ENCODE measurements around the gene MEF2A.
"Not testable (repeated sequence)": the region's sequence is repeated elsewhere in the genome, so short reads cannot be mapped to it uniquely, and the experiment has no call there.

The MEF2A gene

DNA sequence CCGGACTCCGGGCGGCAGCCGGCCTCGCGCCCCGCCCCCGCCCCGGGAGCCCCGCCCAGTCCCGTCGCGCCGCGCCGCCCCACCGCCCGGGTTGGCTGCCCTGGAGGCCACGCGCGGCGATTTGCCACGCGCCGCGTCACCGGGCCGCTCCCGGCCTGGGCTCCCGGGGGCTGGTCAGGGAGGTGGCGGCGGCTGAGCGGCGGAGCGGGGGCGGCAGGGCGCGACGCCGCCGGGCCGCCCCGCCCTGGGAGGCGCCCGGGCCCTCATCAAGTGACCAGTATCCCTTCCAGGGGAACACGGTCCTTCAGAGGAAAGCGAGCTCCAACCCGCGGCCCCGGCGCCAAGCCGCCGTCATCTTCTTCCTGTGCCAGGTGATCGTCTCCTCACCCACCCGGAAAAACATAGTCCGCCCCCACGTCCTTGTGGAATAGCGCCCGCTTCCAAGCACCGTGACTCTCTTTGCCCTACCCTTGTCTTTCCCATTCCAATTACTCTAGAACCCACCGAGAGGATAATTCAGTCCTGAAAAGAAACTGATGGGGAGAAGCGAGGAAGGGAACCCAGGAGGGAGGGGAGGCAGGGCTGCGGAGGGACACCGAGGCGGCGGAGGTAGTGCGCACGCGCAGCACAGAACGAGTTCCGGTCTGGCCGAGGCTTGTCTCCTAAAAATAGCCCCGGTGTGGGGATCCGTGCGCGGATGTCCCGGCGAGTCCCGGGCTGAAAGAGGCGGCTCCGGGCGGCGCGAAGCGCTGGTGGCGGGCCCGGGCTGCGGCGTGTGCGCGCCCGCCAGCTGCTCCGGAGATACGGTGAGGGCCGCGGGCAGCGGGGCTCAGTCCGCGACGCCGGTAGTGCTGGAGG, at the start of gene MEF2A:
MEF2A (plus strand) TSS at position 686 of the 858 bp plus-strand sequence. CDS start 67,136 bp downstream, outside the sequence.
- H3K9me3 ChIP-seq (ENCODE audit: control insufficient read depth in 2 of 2, low read length in 2 of 2), result no peaks in the 10 kb centered on the region
- peak within 1 kb of the TSS; percentile 95 to 99 for H3K27ac ChIP-seq (ENCODE audit: low read depth in 2 of 2, low read length in 2 of 2)
- peak within 1 kb of the TSS; percentile 82 to 92 for H3K9ac ChIP-seq (ENCODE audit: low read depth in 1 of 2, low read length in 2 of 2)
- H3K4me3 ChIP-seq (ENCODE audit: low read length in 2 of 2), result peak within 1 kb of the TSS; percentile 81 to 93
- H3K27me3 ChIP-seq (ENCODE audit: control insufficient read depth in 2 of 2, insufficient read depth in 2 of 2, low read length in 2 of 2), result no peaks in the 10 kb centered on the region
- H3K4me1 ChIP-seq (ENCODE audit: control insufficient read depth in 2 of 2, insufficient read depth in 2 of 2, low read length in 2 of 2), result peaks cover 7 to 20% of the 10 kb centered on the region in 2 donors
- H3K36me3 ChIP-seq (ENCODE audit: control insufficient read depth in 2 of 2, insufficient read depth in 2 of 2, low read length in 2 of 2), result no peaks in the 10 kb centered on the region

DNA sequence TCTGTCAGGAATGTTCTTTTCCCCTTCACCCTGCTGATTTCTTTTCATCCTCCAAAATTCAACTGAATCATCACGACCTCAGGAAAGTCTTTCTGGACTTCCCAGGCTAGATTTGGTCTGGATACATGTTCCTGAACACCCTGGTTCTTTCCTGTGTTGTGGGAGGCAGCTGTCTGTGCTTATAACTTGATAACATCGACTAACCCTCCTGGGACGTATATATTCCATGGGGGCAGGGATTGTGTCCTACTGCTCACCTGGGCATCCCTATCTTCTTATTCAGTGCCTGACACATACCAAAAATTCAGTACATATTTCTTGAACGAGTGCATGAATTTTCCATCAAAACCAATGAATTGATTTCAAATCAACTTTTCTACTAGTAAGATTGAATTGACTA, 47.6 kb upstream of the MEF2A start:
- Histone ChIP-seq H3K27ac (ENCODE audit: low read depth in 2 of 2, low read length in 2 of 2) (no peak overlapping the region), H3K4me1 (ENCODE audit: control insufficient read depth in 2 of 2, insufficient read depth in 2 of 2, low read length in 2 of 2) (no peaks in the 10 kb centered on the region), H3K9me3 (ENCODE audit: control insufficient read depth in 2 of 2, low read length in 2 of 2) (no peaks in the 10 kb centered on the region), H3K27me3 (ENCODE audit: control insufficient read depth in 2 of 2, insufficient read depth in 2 of 2, low read length in 2 of 2) (no peaks in the 10 kb centered on the region), H3K36me3 (ENCODE audit: control insufficient read depth in 2 of 2, insufficient read depth in 2 of 2, low read length in 2 of 2) (no peaks in the 10 kb centered on the region), H3K4me3 (ENCODE audit: low read length in 2 of 2) (no peak overlapping the region), H3K9ac (ENCODE audit: low read depth in 1 of 2, low read length in 2 of 2) (no peak overlapping the region)

DNA sequence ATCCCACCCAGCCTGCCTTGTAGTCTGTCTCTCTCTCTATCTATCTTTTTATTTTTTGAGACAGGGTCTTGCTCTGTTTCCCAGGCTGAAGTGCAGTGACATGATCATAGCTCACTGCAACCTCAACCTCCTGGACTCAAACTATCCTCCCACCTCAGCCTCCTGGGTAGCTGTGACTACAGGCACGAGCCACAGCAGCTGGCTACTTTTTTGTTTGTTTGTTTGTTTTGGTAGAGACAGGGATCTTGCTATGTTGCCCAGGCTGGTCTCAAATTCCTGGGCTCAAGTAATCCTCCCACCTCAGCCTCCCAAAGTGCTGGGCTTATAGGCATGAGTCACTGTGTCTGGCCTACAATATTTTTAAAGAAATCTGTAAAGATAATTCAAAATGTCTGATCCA, 46.4 kb upstream of the MEF2A start:
- H3K9me3 ChIP-seq (ENCODE audit: control insufficient read depth in 2 of 2, low read length in 2 of 2); H3K9ac ChIP-seq (ENCODE audit: low read depth in 1 of 2, low read length in 2 of 2); H3K36me3 ChIP-seq (ENCODE audit: control insufficient read depth in 2 of 2, insufficient read depth in 2 of 2, low read length in 2 of 2); H3K4me1 ChIP-seq (ENCODE audit: control insufficient read depth in 2 of 2, insufficient read depth in 2 of 2, low read length in 2 of 2); H3K27ac ChIP-seq (ENCODE audit: low read depth in 2 of 2, low read length in 2 of 2); H3K27me3 ChIP-seq (ENCODE audit: control insufficient read depth in 2 of 2, insufficient read depth in 2 of 2, low read length in 2 of 2); H3K4me3 ChIP-seq (ENCODE audit: low read length in 2 of 2): not testable (repeated sequence)

DNA sequence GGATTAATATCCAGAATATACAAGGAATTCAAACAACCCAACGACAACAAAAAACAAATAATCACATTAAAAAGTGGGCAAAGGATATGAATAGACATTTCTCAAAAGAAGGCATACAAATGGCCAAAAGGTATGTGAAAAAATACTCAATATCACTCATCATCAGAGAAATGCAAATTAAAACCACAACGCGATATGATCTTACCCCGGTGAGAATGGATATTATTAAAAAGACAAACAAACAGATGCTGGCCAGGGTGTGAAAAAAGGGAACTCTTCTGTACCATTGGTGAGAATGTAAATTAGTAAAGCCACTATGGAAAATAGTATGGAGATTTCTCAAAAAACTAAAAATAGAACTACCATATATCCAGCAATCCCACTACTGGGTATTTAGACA, 43.5 kb upstream of the MEF2A start:
- no peak overlapping the region for H3K27ac ChIP-seq (ENCODE audit: low read depth in 2 of 2, low read length in 2 of 2)
- no peak overlapping the region for H3K9ac ChIP-seq (ENCODE audit: low read depth in 1 of 2, low read length in 2 of 2)
- H3K36me3 ChIP-seq (ENCODE audit: control insufficient read depth in 2 of 2, insufficient read depth in 2 of 2, low read length in 2 of 2), result no peaks in the 10 kb centered on the region
- no peaks in the 10 kb centered on the region for H3K4me1 ChIP-seq (ENCODE audit: control insufficient read depth in 2 of 2, insufficient read depth in 2 of 2, low read length in 2 of 2)
- no peaks in the 10 kb centered on the region for H3K27me3 ChIP-seq (ENCODE audit: control insufficient read depth in 2 of 2, insufficient read depth in 2 of 2, low read length in 2 of 2)
- H3K4me3 ChIP-seq (ENCODE audit: low read length in 2 of 2), result no peak overlapping the region
- no peaks in the 10 kb centered on the region for H3K9me3 ChIP-seq (ENCODE audit: control insufficient read depth in 2 of 2, low read length in 2 of 2)

DNA sequence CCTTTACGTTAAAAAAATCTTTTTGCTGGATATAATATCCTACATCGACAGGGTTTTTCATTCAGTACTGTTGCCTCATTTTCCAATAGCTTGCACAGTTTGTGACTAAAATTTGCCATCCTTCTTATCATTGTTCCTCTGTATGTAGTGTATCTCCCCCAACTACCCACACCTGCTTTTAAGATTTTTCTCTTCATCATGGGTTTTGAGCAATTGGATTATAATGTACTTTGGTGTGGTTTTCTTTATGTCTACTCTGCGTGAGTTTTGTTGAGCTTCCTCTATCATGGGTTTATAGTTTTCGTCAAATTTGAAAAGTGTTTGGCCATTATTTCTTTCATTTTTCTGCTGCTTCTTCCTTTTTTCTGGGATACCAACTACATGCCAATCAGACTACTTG, 39.6 kb upstream of the MEF2A start:
- Histone ChIP-seq H3K4me3 (ENCODE audit: low read length in 2 of 2) (no peak overlapping the region), H3K36me3 (ENCODE audit: control insufficient read depth in 2 of 2, insufficient read depth in 2 of 2, low read length in 2 of 2) (no peaks in the 10 kb centered on the region), H3K4me1 (ENCODE audit: control insufficient read depth in 2 of 2, insufficient read depth in 2 of 2, low read length in 2 of 2) (no peaks in the 10 kb centered on the region), H3K9me3 (ENCODE audit: control insufficient read depth in 2 of 2, low read length in 2 of 2) (no peaks in the 10 kb centered on the region), H3K9ac (ENCODE audit: low read depth in 1 of 2, low read length in 2 of 2) (no peak overlapping the region), H3K27me3 (ENCODE audit: control insufficient read depth in 2 of 2, insufficient read depth in 2 of 2, low read length in 2 of 2) (no peaks in the 10 kb centered on the region), H3K27ac (ENCODE audit: low read depth in 2 of 2, low read length in 2 of 2) (no peak overlapping the region)

DNA sequence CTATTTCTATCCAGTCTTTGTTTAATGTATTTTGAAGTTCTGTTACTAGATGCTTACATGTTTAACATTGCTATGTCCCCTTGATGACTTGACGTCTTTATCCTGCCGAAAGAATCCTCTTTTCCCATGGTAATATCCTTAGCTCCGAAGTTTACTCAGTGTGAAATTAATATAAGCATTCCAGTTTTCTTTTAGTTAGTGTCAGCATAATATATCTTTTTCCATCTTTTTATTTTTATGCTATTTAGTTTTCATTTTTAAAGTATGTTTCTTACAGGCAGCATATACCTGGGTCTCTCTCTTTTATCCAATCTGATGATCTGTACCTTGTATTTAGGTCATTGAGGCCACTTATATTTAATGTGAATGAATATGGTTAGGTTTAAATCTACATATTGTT, 39.1 kb upstream of the MEF2A start:
- H3K36me3 ChIP-seq (ENCODE audit: control insufficient read depth in 2 of 2, insufficient read depth in 2 of 2, low read length in 2 of 2), result no peaks in the 10 kb centered on the region
- H3K9me3 ChIP-seq (ENCODE audit: control insufficient read depth in 2 of 2, low read length in 2 of 2), result no peaks in the 10 kb centered on the region

DNA sequence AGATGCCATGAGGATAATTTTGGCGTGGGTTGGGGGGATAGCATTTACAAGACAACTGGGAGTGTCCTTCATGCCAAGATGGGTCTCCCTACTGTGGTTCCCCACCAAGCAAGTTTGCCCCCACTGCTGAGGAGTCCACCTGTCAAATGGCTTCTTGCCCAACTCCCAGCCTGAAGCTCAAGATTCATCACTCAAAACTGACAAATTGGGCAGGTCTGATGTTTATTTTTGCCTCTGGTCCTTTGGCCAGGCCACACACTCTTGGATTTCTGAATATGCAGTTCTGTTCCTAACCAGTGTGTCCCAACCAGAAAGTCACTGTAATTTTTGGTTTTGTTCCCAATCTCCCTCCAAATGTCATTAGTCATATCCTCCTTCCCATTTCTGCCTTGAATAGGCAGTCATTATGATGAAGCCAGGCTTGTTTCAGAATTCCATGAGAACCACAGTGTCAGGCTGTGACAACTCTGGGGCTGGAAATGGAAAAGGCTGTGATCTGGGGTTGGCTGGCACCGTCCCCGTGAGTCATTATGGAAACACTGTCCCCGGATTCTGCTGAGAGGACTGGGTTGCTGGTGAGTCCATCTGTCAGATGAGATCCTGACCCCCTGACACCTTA, 29.3 kb upstream of the MEF2A start:
- H3K4me1 ChIP-seq (ENCODE audit: control insufficient read depth in 2 of 2, insufficient read depth in 2 of 2, low read length in 2 of 2), result no peaks in the 10 kb centered on the region
- no peaks in the 10 kb centered on the region for H3K9me3 ChIP-seq (ENCODE audit: control insufficient read depth in 2 of 2, low read length in 2 of 2)
- H3K36me3 ChIP-seq (ENCODE audit: control insufficient read depth in 2 of 2, insufficient read depth in 2 of 2, low read length in 2 of 2), result no peaks in the 10 kb centered on the region
- H3K9ac ChIP-seq (ENCODE audit: low read depth in 1 of 2, low read length in 2 of 2), result no peak overlapping the region
- H3K27me3 ChIP-seq (ENCODE audit: control insufficient read depth in 2 of 2, insufficient read depth in 2 of 2, low read length in 2 of 2), result no peaks in the 10 kb centered on the region
- no peak overlapping the region for H3K27ac ChIP-seq (ENCODE audit: low read depth in 2 of 2, low read length in 2 of 2)
- H3K4me3 ChIP-seq (ENCODE audit: low read length in 2 of 2), result no peak overlapping the region

More for the DNA sequence above, 39.1 kb upstream of the MEF2A start:
- no peaks in the 10 kb centered on the region for H3K4me1 ChIP-seq (ENCODE audit: control insufficient read depth in 2 of 2, insufficient read depth in 2 of 2, low read length in 2 of 2)
- no peak overlapping the region for H3K4me3 ChIP-seq (ENCODE audit: low read length in 2 of 2)
- no peak overlapping the region for H3K27ac ChIP-seq (ENCODE audit: low read depth in 2 of 2, low read length in 2 of 2)
- H3K9ac ChIP-seq (ENCODE audit: low read depth in 1 of 2, low read length in 2 of 2), result no peak overlapping the region
- no peaks in the 10 kb centered on the region for H3K27me3 ChIP-seq (ENCODE audit: control insufficient read depth in 2 of 2, insufficient read depth in 2 of 2, low read length in 2 of 2)

DNA sequence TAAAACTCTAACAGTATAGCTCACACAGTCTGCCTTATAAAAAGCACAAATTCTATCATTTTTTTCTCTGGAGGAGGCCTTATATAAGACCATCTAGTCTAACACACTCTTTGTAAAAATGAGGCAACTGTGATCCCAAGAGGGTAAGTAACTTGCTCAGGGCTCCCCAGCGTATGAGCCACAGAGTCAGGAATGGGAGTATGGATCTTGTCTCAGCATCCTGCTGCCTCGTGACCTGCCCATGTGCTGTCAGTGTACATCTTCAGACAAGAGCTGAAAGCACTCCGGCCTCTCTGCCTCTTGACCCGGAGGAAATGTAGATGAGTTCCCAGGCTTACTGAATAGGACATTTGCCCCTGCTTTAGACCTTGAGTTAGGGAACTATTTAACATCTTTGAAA, 28.4 kb upstream of the MEF2A start:
- Histone ChIP-seq H3K9me3 (ENCODE audit: control insufficient read depth in 2 of 2, low read length in 2 of 2) (no peaks in the 10 kb centered on the region), H3K4me3 (ENCODE audit: low read length in 2 of 2) (no peak overlapping the region), H3K27ac (ENCODE audit: low read depth in 2 of 2, low read length in 2 of 2) (no peak overlapping the region), H3K4me1 (ENCODE audit: control insufficient read depth in 2 of 2, insufficient read depth in 2 of 2, low read length in 2 of 2) (no peaks in the 10 kb centered on the region), H3K36me3 (ENCODE audit: control insufficient read depth in 2 of 2, insufficient read depth in 2 of 2, low read length in 2 of 2) (no peaks in the 10 kb centered on the region), H3K27me3 (ENCODE audit: control insufficient read depth in 2 of 2, insufficient read depth in 2 of 2, low read length in 2 of 2) (no peaks in the 10 kb centered on the region), H3K9ac (ENCODE audit: low read depth in 1 of 2, low read length in 2 of 2) (no peak overlapping the region)

DNA sequence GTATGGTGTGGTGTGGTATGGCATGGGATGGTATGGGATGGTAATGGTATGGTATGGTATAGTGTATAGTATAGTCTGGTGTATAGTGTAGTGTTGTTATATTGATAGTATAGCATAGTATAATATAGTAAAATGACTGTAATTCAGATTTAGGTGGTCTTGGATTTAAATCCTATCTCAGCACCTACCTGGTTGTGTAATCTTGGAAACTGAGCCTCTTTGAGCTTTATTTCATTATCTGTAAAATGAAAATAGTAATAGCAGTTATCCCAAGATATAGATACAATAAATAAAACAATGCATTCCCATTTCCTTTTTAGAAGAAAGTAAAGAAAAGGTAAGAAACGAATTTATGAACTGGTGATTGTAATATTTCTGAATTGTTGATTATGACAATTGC, 27.5 kb upstream of the MEF2A start:
- Histone ChIP-seq H3K36me3 (ENCODE audit: control insufficient read depth in 2 of 2, insufficient read depth in 2 of 2, low read length in 2 of 2) (no peaks in the 10 kb centered on the region), H3K27ac (ENCODE audit: low read depth in 2 of 2, low read length in 2 of 2) (no peak overlapping the region), H3K9me3 (ENCODE audit: control insufficient read depth in 2 of 2, low read length in 2 of 2) (no peaks in the 10 kb centered on the region), H3K4me3 (ENCODE audit: low read length in 2 of 2) (no peak overlapping the region), H3K4me1 (ENCODE audit: control insufficient read depth in 2 of 2, insufficient read depth in 2 of 2, low read length in 2 of 2) (no peaks in the 10 kb centered on the region), H3K9ac (ENCODE audit: low read depth in 1 of 2, low read length in 2 of 2) (no peak overlapping the region), H3K27me3 (ENCODE audit: control insufficient read depth in 2 of 2, insufficient read depth in 2 of 2, low read length in 2 of 2) (no peaks in the 10 kb centered on the region)

DNA sequence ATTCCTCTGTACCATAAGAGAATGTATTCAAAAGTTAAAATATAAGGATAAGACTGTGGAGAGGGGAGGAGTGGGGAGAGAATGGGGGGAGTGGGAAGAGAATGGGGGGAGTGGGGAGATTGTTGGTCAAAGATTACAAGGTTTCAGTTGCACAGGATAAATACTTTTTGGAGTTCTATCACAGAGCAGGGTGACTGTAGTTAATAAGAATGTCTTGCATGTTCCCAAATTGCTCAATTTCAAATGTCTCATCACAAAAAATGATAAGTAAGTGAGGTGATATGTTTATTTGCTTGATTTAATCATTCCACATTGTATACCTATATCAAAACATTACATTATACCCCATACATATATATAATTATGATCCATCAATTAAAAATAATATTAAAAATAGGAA, 23.0 kb upstream of the MEF2A start:
- Histone ChIP-seq H3K27me3 (ENCODE audit: control insufficient read depth in 2 of 2, insufficient read depth in 2 of 2, low read length in 2 of 2) (no peaks in the 10 kb centered on the region), H3K27ac (ENCODE audit: low read depth in 2 of 2, low read length in 2 of 2) (no peak overlapping the region), H3K9me3 (ENCODE audit: control insufficient read depth in 2 of 2, low read length in 2 of 2) (no peaks in the 10 kb centered on the region), H3K4me3 (ENCODE audit: low read length in 2 of 2) (no peak overlapping the region), H3K9ac (ENCODE audit: low read depth in 1 of 2, low read length in 2 of 2) (no peak overlapping the region), H3K4me1 (ENCODE audit: control insufficient read depth in 2 of 2, insufficient read depth in 2 of 2, low read length in 2 of 2) (peaks cover 0 to 5% of the 10 kb centered on the region in 2 donors), H3K36me3 (ENCODE audit: control insufficient read depth in 2 of 2, insufficient read depth in 2 of 2, low read length in 2 of 2) (no peaks in the 10 kb centered on the region)
